Vagina (tissue), 2 donors: ENCODE data around the gene ASB6. TPM values are rescaled to one million over a fixed set of nuclear protein-coding genes. Genes with fewer than 3 reads are reported as not detected.
"Not testable (repeated sequence)": the region's sequence is repeated elsewhere in the genome, so short reads cannot be mapped to it uniquely, and the experiment has no call there.

ENCODE experiments used
- DNase-seq, 2 donors: peaks; one replicate each; pipeline ENCODE4 v3.0.0-alpha.2; 2017; ENCODE audit errors: extremely low spot score in 2 of 2
- H3K27ac ChIP-seq: fragments of 200-600 bp; sonication (generic); one replicate; pipeline ENCODE4 v1.5.1; 2019
- H3K27me3 ChIP-seq: fragments of 200-600 bp; sonication (generic); one replicate; pipeline ENCODE4 v1.5.1; 2019
- H3K36me3 ChIP-seq, 2 donors: fragments of 200-600 bp; sonication (generic); one replicate each; pipeline ENCODE4 v1.5.1; 2017 to 2019
- H3K4me1 ChIP-seq: fragments of 200-600 bp; sonication (generic); one replicate; pipeline ENCODE4 v1.5.1; 2019
- H3K4me3 ChIP-seq, 2 donors: fragments of 200-600 bp; sonication (generic); 1 replicate in 1 of 2; 2 replicates in 1 of 2; pipeline ENCODE4 v1.5.1; 2016 to 2019
- H3K9me3 ChIP-seq: fragments of 200-600 bp; sonication (generic); one replicate; pipeline ENCODE4 v1.5.1; 2019
- CTCF ChIP-seq, 3 experiments: fragments of 450-650 bp in 2 of 3; fragments of 200-600 bp in 1 of 3; sonication (generic) in 1 of 3; IDR thresholded peaks; one replicate each; pipeline ENCODE4 v1.5.1; 2017 to 2019; ENCODE audit warnings: antibody characterized with exemption in 3 of 3, mild to moderate bottlenecking in 2 of 3, moderate library complexity in 2 of 3
- POLR2A ChIP-seq, 2 donors: fragments of 450-650 bp; IDR thresholded peaks; one replicate each; pipeline ENCODE4 v1.6.1; 2017; ENCODE audit warnings: antibody characterized with exemption in 2 of 2, mild to moderate bottlenecking in 2 of 2, moderate library complexity in 2 of 2
- POLR2AphosphoS5 ChIP-seq, 2 donors: sonication (generic); formaldehyde crosslinking; IDR thresholded peaks; one replicate each; pipeline ENCODE4 v1.9.0; 2017; ENCODE audit warnings: antibody characterized with exemption in 2 of 2, mild to moderate bottlenecking in 2 of 2, low read depth in 1 of 2; ENCODE audit not compliant: insufficient read depth in 1 of 2
- intact Hi-C: fragments of 100-400 bp; cut with DNase I; formaldehyde crosslinking; loops from one replicate; pipeline ENCODE4 v1.15.1; 2023
- total RNA-seq: library from RNA; depleted of rRNA; stranded (reverse); fragments of >200 nt; gene quantifications from one replicate; pipeline ENCODE4 v1.2.3, GENCODE V29; 2016

Gene ASB6
- total RNA-seq, 1 donor from 2014 or later, result 18.9 TPM

- H3K9me3 ChIP-seq, result no peaks in the 10 kb centered on the region
- TF ChIP-seq POLR2A (IDR thresholded peaks at IDR 0.05) (no peak), CTCF (IDR thresholded peaks at IDR 0.05) (no peak), POLR2AphosphoS5 (IDR thresholded peaks at IDR 0.05; ENCODE audit: insufficient read depth in 1 of 2, low read depth in 1 of 2) (no peak)
- intact Hi-C loops, result no loop called here
- H3K4me1 ChIP-seq, result peaks cover 27% of the 10 kb centered on the region
- no peaks in the 10 kb centered on the region for H3K27me3 ChIP-seq
- H3K4me3 ChIP-seq, result no peak overlapping the region
- no peak for DNase-seq
- H3K27ac ChIP-seq, result no peak overlapping the region
- peaks cover 3 to 66% of the 10 kb centered on the region in 2 donors for H3K36me3 ChIP-seq
Observed at GRCh38 chr9:129637102-129637501, 4.8 kb downstream of the ASB6 start.

- H3K4me3 ChIP-seq, H3K27me3 ChIP-seq, intact Hi-C loops, DNase-seq, H3K27ac ChIP-seq, H3K9me3 ChIP-seq: not testable (repeated sequence)
- H3K36me3 ChIP-seq, result peaks cover 3 to 66% of the 10 kb centered on the region in 2 donors
- peaks cover 30% of the 10 kb centered on the region for H3K4me1 ChIP-seq
Observed at GRCh38 chr9:129636343-129636742, 5.6 kb downstream of the ASB6 start.

- Histone ChIP-seq H3K4me3 (no peak overlapping the region), H3K27me3 (no peaks in the 10 kb centered on the region), H3K36me3 (peaks cover 3 to 66% of the 10 kb centered on the region in 2 donors), H3K9me3 (no peaks in the 10 kb centered on the region), H3K27ac (no peak overlapping the region), H3K4me1 (peaks cover 30% of the 10 kb centered on the region)
- no peak for DNase-seq
- intact Hi-C loops, result no loop called here
- TF ChIP-seq POLR2AphosphoS5 (IDR thresholded peaks at IDR 0.05; ENCODE audit: insufficient read depth in 1 of 2, low read depth in 1 of 2), result no peak
- TF ChIP-seq CTCF (IDR thresholded peaks at IDR 0.05), result no peak
- no peak for TF ChIP-seq POLR2A (IDR thresholded peaks at IDR 0.05)
Observed at GRCh38 chr9:129635099-129636065, 6.6 kb downstream of the ASB6 start.

GRCh38 chr9:129633848-129634247 lies 8.1 kb downstream of the ASB6 start:
- H3K36me3 ChIP-seq, result peaks cover 3 to 63% of the 10 kb centered on the region in 2 donors
- no peak overlapping the region for H3K4me3 ChIP-seq
- H3K27me3 ChIP-seq, result no peaks in the 10 kb centered on the region
- peaks cover 31% of the 10 kb centered on the region for H3K4me1 ChIP-seq
- no peak for TF ChIP-seq CTCF (IDR thresholded peaks at IDR 0.05)
- TF ChIP-seq POLR2AphosphoS5 (IDR thresholded peaks at IDR 0.05; ENCODE audit: insufficient read depth in 1 of 2, low read depth in 1 of 2), result no peak
- TF ChIP-seq POLR2A (IDR thresholded peaks at IDR 0.05), result no peak
- DNase-seq, result no peak
- no peak overlapping the region for H3K27ac ChIP-seq
- intact Hi-C loops, result no loop called here
- no peaks in the 10 kb centered on the region for H3K9me3 ChIP-seq

- TF ChIP-seq POLR2AphosphoS5 (IDR thresholded peaks at IDR 0.05; ENCODE audit: insufficient read depth in 1 of 2, low read depth in 1 of 2) (no peak), CTCF (IDR thresholded peaks at IDR 0.05) (no peak), POLR2A (IDR thresholded peaks at IDR 0.05) (no peak)
- intact Hi-C loops, result no loop called here
- H3K27me3 ChIP-seq, result no peaks in the 10 kb centered on the region
- H3K4me1 ChIP-seq, result peaks cover 38% of the 10 kb centered on the region
- no peak overlapping the region for H3K4me3 ChIP-seq
- H3K36me3 ChIP-seq, result peaks cover 3 to 57% of the 10 kb centered on the region in 2 donors
- H3K27ac ChIP-seq, result no peak overlapping the region
- H3K9me3 ChIP-seq, result no peaks in the 10 kb centered on the region
- DNase-seq, result no peak
Observed at GRCh38 chr9:129633207-129633606, 8.7 kb downstream of the ASB6 start.
